Measurements from ENCODE around the gene WFIKKN2.

The WFIKKN2 gene

GRCh38 chr17:50865060-50865867 is 29.9 kb downstream of the WFIKKN2 start:
- peaks cover 17% of the 10 kb centered on the region for H3K4me1 ChIP-seq (ENCODE audit: control insufficient read depth, insufficient read depth, low read length)
- H3K27me3 ChIP-seq (ENCODE audit: control insufficient read depth, insufficient read depth, low read length, poor library complexity, severe bottlenecking): no peaks in the 10 kb centered on the region
- peak overlapping the region; percentile 84 for H3K4me3 ChIP-seq (ENCODE audit: insufficient read depth, low read depth, low read length)
- H3K27ac ChIP-seq (ENCODE audit: insufficient read depth, low read depth, low read length, poor library complexity, severe bottlenecking): peak overlapping the region; percentile 81
- H3K36me3 ChIP-seq (ENCODE audit: control insufficient read depth, insufficient read depth, low read length): peaks cover 5% of the 10 kb centered on the region
- WGBS, 2 experiments: 0% methylated on average over 50 of the region's 50 CpGs
- no peaks in the 10 kb centered on the region for H3K9me3 ChIP-seq (ENCODE audit: control insufficient read depth, low read length)

- H3K27me3 ChIP-seq (ENCODE audit: control insufficient read depth, insufficient read depth, low read length, poor library complexity, severe bottlenecking): no peaks in the 10 kb centered on the region
- peak overlapping the region; percentile 81 for H3K27ac ChIP-seq (ENCODE audit: insufficient read depth, low read depth, low read length, poor library complexity, severe bottlenecking)
- peaks cover 17% of the 10 kb centered on the region for H3K4me1 ChIP-seq (ENCODE audit: control insufficient read depth, insufficient read depth, low read length)
- H3K9me3 ChIP-seq (ENCODE audit: control insufficient read depth, low read length): no peaks in the 10 kb centered on the region
- WGBS, 2 experiments: 0% methylated on average over 53 of the region's 53 CpGs
- peak overlapping the region; percentile 84 for H3K4me3 ChIP-seq (ENCODE audit: insufficient read depth, low read depth, low read length)
- peaks cover 5% of the 10 kb centered on the region for H3K36me3 ChIP-seq (ENCODE audit: control insufficient read depth, insufficient read depth, low read length)
Observed at GRCh38 chr17:50865868-50866260, 30.5 kb downstream of the WFIKKN2 start.

GRCh38 chr17:50866261-50866949 is 31.0 kb downstream of the WFIKKN2 start, which contains the start of gene TOB1:
Gene TOB1 (minus strand): TSS chr17:50866354. CDS start chr17:50864017, 2,337 bp downstream.
- H3K4me1 ChIP-seq (ENCODE audit: control insufficient read depth, insufficient read depth, low read length): peaks cover 17% of the 10 kb centered on the region
- H3K9me3 ChIP-seq (ENCODE audit: control insufficient read depth, low read length): no peaks in the 10 kb centered on the region
- H3K4me3 ChIP-seq (ENCODE audit: insufficient read depth, low read depth, low read length): peak within 1 kb of the TSS; percentile 84
- no peaks in the 10 kb centered on the region for H3K27me3 ChIP-seq (ENCODE audit: control insufficient read depth, insufficient read depth, low read length, poor library complexity, severe bottlenecking)
- H3K36me3 ChIP-seq (ENCODE audit: control insufficient read depth, insufficient read depth, low read length): peaks cover 5% of the 10 kb centered on the region
- 0% methylated on average over 75 of the region's 75 CpGs for WGBS, 2 experiments
- H3K27ac ChIP-seq (ENCODE audit: insufficient read depth, low read depth, low read length, poor library complexity, severe bottlenecking): peak within 1 kb of the TSS; percentile 94

GRCh38 chr17:50866950-50867362 is 31.6 kb downstream of the WFIKKN2 start:
- Histone ChIP-seq H3K36me3 (ENCODE audit: control insufficient read depth, insufficient read depth, low read length) (peaks cover 5% of the 10 kb centered on the region), H3K9me3 (ENCODE audit: control insufficient read depth, low read length) (no peaks in the 10 kb centered on the region), H3K4me3 (ENCODE audit: insufficient read depth, low read depth, low read length) (peak overlapping the region; percentile 84), H3K27me3 (ENCODE audit: control insufficient read depth, insufficient read depth, low read length, poor library complexity, severe bottlenecking) (no peaks in the 10 kb centered on the region), H3K4me1 (ENCODE audit: control insufficient read depth, insufficient read depth, low read length) (peaks cover 17% of the 10 kb centered on the region), H3K27ac (ENCODE audit: insufficient read depth, low read depth, low read length, poor library complexity, severe bottlenecking) (peak overlapping the region; percentile 94)
- WGBS, 2 experiments: 0 to 1% methylated on average over 28 of the region's 28 CpGs

- H3K36me3 ChIP-seq (ENCODE audit: control insufficient read depth, insufficient read depth, low read length): peaks cover 5% of the 10 kb centered on the region
- H3K27me3 ChIP-seq (ENCODE audit: control insufficient read depth, insufficient read depth, low read length, poor library complexity, severe bottlenecking): no peaks in the 10 kb centered on the region
- H3K9me3 ChIP-seq (ENCODE audit: control insufficient read depth, low read length): no peaks in the 10 kb centered on the region
- H3K27ac ChIP-seq (ENCODE audit: insufficient read depth, low read depth, low read length, poor library complexity, severe bottlenecking): peak overlapping the region; percentile 94
- WGBS, 2 experiments: 0 to 1% methylated on average over 35 of the region's 35 CpGs
- peak overlapping the region; percentile 84 for H3K4me3 ChIP-seq (ENCODE audit: insufficient read depth, low read depth, low read length)
- H3K4me1 ChIP-seq (ENCODE audit: control insufficient read depth, insufficient read depth, low read length): peaks cover 17% of the 10 kb centered on the region
Observed at GRCh38 chr17:50867363-50868139, 32.2 kb downstream of the WFIKKN2 start.

- Histone ChIP-seq H3K36me3 (ENCODE audit: control insufficient read depth, insufficient read depth, low read length) (peaks cover under 1% of the 10 kb centered on the region), H3K9me3 (ENCODE audit: control insufficient read depth, low read length) (no peaks in the 10 kb centered on the region), H3K27me3 (ENCODE audit: control insufficient read depth, insufficient read depth, low read length, poor library complexity, severe bottlenecking) (no peaks in the 10 kb centered on the region), H3K4me1 (ENCODE audit: control insufficient read depth, insufficient read depth, low read length) (peaks cover 15% of the 10 kb centered on the region), H3K27ac (ENCODE audit: insufficient read depth, low read depth, low read length, poor library complexity, severe bottlenecking) (peak overlapping the region; percentile 94), H3K4me3 (ENCODE audit: insufficient read depth, low read depth, low read length) (peak overlapping the region; percentile 84)
- WGBS, 2 experiments: 0% methylated on average over 1 of the region's 1 CpG; no CpG with 5 or more reads in 1 of the 2 experiments
Observed at GRCh38 chr17:50868140-50868438, 32.7 kb downstream of the WFIKKN2 start.

- peak overlapping the region; percentile 84 for H3K4me3 ChIP-seq (ENCODE audit: insufficient read depth, low read depth, low read length)
- no peaks in the 10 kb centered on the region for H3K9me3 ChIP-seq (ENCODE audit: control insufficient read depth, low read length)
- H3K27ac ChIP-seq (ENCODE audit: insufficient read depth, low read depth, low read length, poor library complexity, severe bottlenecking): no peak overlapping the region
- H3K4me1 ChIP-seq (ENCODE audit: control insufficient read depth, insufficient read depth, low read length): peaks cover 12% of the 10 kb centered on the region
- WGBS, 2 experiments: 64% methylated on average over 1 of the region's 1 CpG; no CpG with 5 or more reads in 1 of the 2 experiments
- H3K27me3 ChIP-seq (ENCODE audit: control insufficient read depth, insufficient read depth, low read length, poor library complexity, severe bottlenecking): no peaks in the 10 kb centered on the region
- no peaks in the 10 kb centered on the region for H3K36me3 ChIP-seq (ENCODE audit: control insufficient read depth, insufficient read depth, low read length)
Observed at GRCh38 chr17:50868602-50869001, 33.2 kb downstream of the WFIKKN2 start.

GRCh38 chr17:50871364-50871763 is 36.0 kb downstream of the WFIKKN2 start:
- no peaks in the 10 kb centered on the region for H3K9me3 ChIP-seq (ENCODE audit: control insufficient read depth, low read length)
- H3K36me3 ChIP-seq (ENCODE audit: control insufficient read depth, insufficient read depth, low read length): no peaks in the 10 kb centered on the region
- H3K4me3 ChIP-seq (ENCODE audit: insufficient read depth, low read depth, low read length): no peak overlapping the region
- WGBS, 2 experiments: 85 to 93% methylated on average over 2 to 4 of the region's 4 CpGs
- H3K4me1 ChIP-seq (ENCODE audit: control insufficient read depth, insufficient read depth, low read length): peaks cover 7% of the 10 kb centered on the region
- no peaks in the 10 kb centered on the region for H3K27me3 ChIP-seq (ENCODE audit: control insufficient read depth, insufficient read depth, low read length, poor library complexity, severe bottlenecking)
- no peak overlapping the region for H3K27ac ChIP-seq (ENCODE audit: insufficient read depth, low read depth, low read length, poor library complexity, severe bottlenecking)

GRCh38 chr17:50871898-50872297 is 36.5 kb downstream of the WFIKKN2 start:
- Histone ChIP-seq H3K4me3 (ENCODE audit: insufficient read depth, low read depth, low read length) (no peak overlapping the region), H3K27me3 (ENCODE audit: control insufficient read depth, insufficient read depth, low read length, poor library complexity, severe bottlenecking) (no peaks in the 10 kb centered on the region), H3K4me1 (ENCODE audit: control insufficient read depth, insufficient read depth, low read length) (peaks cover 7% of the 10 kb centered on the region), H3K36me3 (ENCODE audit: control insufficient read depth, insufficient read depth, low read length) (no peaks in the 10 kb centered on the region), H3K9me3 (ENCODE audit: control insufficient read depth, low read length) (no peaks in the 10 kb centered on the region), H3K27ac (ENCODE audit: insufficient read depth, low read depth, low read length, poor library complexity, severe bottlenecking) (no peak overlapping the region)
- 87 to 94% methylated on average over 2 of the region's 2 CpGs for WGBS, 2 experiments

Measured in ectodermal cell (in vitro differentiated cells).